ENCODE data around the gene TMEM121. TPM values are rescaled to one million over a fixed set of nuclear protein-coding genes. Genes with fewer than 3 reads are reported as not detected.

The TMEM121 gene
- total RNA-seq, 2 experiments from 2014 or later, result 0.21 to 0.25 TPM

DNA sequence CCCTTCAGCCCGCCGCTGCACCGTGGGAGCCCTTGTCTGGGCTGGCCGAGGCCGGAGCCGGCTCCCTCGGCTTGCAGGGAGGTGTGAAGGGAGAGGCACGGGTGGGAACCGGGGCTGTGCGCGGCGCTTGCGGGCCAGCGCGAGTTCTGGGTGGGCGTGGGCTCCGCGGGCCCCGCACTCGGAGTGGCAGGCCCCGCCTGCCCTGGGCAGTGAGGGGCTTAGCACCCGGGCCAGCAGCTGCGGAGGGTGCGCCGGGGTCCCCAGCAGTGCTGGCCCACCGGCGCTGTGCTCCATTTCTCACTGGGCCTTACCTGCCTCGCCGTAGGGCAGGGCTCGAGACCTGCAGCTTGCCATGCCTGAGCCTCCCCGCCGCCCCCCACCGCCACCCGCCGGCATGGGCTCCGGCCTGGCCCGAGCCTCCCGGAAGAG lies 21.4 kb downstream of the TMEM121 start:
- no peak for TF ChIP-seq EZH2phosphoT487 (IDR thresholded peaks at IDR 0.05; ENCODE audit: borderline replicate concordance, low read depth, low read length)
- TF ChIP-seq, protein P1, sequence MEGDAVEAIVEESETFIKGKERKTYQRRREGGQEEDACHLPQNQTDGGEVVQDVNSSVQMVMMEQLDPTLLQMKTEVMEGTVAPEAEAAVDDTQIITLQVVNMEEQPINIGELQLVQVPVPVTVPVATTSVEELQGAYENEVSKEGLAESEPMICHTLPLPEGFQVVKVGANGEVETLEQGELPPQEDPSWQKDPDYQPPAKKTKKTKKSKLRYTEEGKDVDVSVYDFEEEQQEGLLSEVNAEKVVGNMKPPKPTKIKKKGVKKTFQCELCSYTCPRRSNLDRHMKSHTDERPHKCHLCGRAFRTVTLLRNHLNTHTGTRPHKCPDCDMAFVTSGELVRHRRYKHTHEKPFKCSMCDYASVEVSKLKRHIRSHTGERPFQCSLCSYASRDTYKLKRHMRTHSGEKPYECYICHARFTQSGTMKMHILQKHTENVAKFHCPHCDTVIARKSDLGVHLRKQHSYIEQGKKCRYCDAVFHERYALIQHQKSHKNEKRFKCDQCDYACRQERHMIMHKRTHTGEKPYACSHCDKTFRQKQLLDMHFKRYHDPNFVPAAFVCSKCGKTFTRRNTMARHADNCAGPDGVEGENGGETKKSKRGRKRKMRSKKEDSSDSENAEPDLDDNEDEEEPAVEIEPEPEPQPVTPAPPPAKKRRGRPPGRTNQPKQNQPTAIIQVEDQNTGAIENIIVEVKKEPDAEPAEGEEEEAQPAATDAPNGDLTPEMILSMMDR (conservative IDR thresholded peaks at IDR 0.05; ENCODE audit: low read length), result no peak

DNA sequence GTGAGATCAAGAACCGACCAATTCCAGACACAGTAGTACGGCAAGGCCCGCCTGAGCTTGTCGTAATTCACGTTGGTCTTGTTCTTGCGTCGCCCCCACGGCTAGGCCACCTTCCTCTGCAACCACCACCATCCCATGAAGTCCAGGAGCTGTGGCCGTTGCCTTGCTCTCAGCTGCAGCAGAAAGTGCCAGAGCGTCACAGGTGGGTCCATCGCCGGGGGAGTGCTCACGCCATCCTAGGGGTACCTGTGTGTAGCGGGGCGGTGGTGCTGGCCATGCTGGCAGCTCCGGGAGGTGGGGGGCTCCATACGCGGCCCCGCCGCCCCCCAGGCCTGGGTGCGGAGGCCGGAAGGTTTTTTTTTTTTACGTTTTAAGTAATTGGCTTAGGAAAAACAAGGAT lies 23.1 kb downstream of the TMEM121 start:
- no peak overlapping the region for H3K27ac ChIP-seq (ENCODE audit: low read depth, low read length, poor library complexity, severe bottlenecking)
- no peak for TF ChIP-seq EZH2phosphoT487 (IDR thresholded peaks at IDR 0.05; ENCODE audit: borderline replicate concordance, low read depth, low read length)
- TF ChIP-seq, protein P1 (conservative IDR thresholded peaks at IDR 0.05; ENCODE audit: low read length), result no peak
- H3K9me2 ChIP-seq (ENCODE audit: insufficient read depth, low read length), result no peaks in the 10 kb centered on the region
- CTCF ChIA-PET (ENCODE audit: unreplicated experiment), result no interaction called here
- H4K20me1 ChIP-seq (ENCODE audit: insufficient read depth, low read length), result no peaks in the 10 kb centered on the region
- H3K79me2 ChIP-seq (ENCODE audit: insufficient read depth, low read depth, low read length), result no peaks in the 10 kb centered on the region
- H3K36me3 ChIP-seq (ENCODE audit: insufficient read depth, low read length), result no peaks in the 10 kb centered on the region
- intact Hi-C loops (cut with micrococcal nuclease; ENCODE audit: unreplicated experiment), result no loop called here
- no peaks in the 10 kb centered on the region for H3K9me3 ChIP-seq (ENCODE audit: low read length)
- no peak overlapping the region for H3K4me2 ChIP-seq (ENCODE audit: low read length)
- no peaks in the 10 kb centered on the region for H3K4me1 ChIP-seq (ENCODE audit: insufficient read depth, low read length, poor library complexity, severe bottlenecking)
- H3K4me3 ChIP-seq (ENCODE audit: low read depth, low read length, poor library complexity, severe bottlenecking), result no peak overlapping the region
- no peak for DNase-seq (ENCODE audit: low spot score)
- H2AFZ ChIP-seq (ENCODE audit: low read length), result no peak overlapping the region
- POLR2A ChIA-PET, result interaction anchor here (0.7 kb wide), 1 partner anchor 1170 kb away, joined by 3 read pairs; no protein-coding TSS in a partner anchor
- no TSS peak for BruUV-seq (replicated peaks)

More for the DNA sequence above, 21.4 kb downstream of the TMEM121 start:
- Histone ChIP-seq H3K36me3 (ENCODE audit: insufficient read depth, low read length) (no peaks in the 10 kb centered on the region), H3K4me1 (ENCODE audit: insufficient read depth, low read length, poor library complexity, severe bottlenecking) (no peaks in the 10 kb centered on the region), H3K79me2 (ENCODE audit: insufficient read depth, low read depth, low read length) (no peaks in the 10 kb centered on the region), H3K27ac (ENCODE audit: low read depth, low read length, poor library complexity, severe bottlenecking) (no peak overlapping the region), H3K4me2 (ENCODE audit: low read length) (no peak overlapping the region), H3K9me2 (ENCODE audit: insufficient read depth, low read length) (no peaks in the 10 kb centered on the region), H3K9me3 (ENCODE audit: low read length) (peaks cover 11% of the 10 kb centered on the region), H2AFZ (ENCODE audit: low read length) (no peak overlapping the region), H4K20me1 (ENCODE audit: insufficient read depth, low read length) (no peaks in the 10 kb centered on the region), H3K4me3 (ENCODE audit: low read depth, low read length, poor library complexity, severe bottlenecking) (no peak overlapping the region)
- intact Hi-C loops (cut with micrococcal nuclease; ENCODE audit: unreplicated experiment), result no loop called here
- POLR2A ChIA-PET, result no interaction called here
- CTCF ChIA-PET (ENCODE audit: unreplicated experiment), result no interaction called here
- BruUV-seq (replicated peaks), result no TSS peak
- no peak for DNase-seq (ENCODE audit: low spot score)

DNA sequence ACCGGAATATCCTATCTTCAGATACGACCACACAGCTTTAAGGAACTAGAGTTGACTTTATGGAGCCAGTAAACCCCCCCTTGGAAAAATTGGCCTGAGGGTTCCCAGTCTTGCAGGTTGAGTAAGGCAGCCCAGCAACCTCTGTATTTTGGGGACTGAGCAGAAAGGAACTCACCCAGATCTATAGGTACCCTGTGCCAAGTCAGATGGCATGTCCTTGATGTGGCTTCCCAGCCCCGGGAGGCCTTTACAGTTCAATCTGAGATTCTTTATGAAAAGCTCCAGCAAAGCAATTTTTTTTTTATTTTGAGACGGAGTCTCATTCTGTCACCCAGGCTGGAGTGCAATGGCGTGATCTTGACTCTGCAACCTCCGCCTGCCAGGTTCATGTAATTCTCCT lies 27.6 kb downstream of the TMEM121 start:
- H3K36me3 ChIP-seq (ENCODE audit: insufficient read depth, low read length), result no peaks in the 10 kb centered on the region
- no TSS peak for BruUV-seq (replicated peaks)
- no peak for TF ChIP-seq EZH2phosphoT487 (IDR thresholded peaks at IDR 0.05; ENCODE audit: borderline replicate concordance, low read depth, low read length)
- intact Hi-C loops (cut with micrococcal nuclease; ENCODE audit: unreplicated experiment), result no loop called here
- H3K27ac ChIP-seq (ENCODE audit: low read depth, low read length, poor library complexity, severe bottlenecking), result no peak overlapping the region
- H3K4me1 ChIP-seq (ENCODE audit: insufficient read depth, low read length, poor library complexity, severe bottlenecking), result peaks cover 14% of the 10 kb centered on the region
- no peaks in the 10 kb centered on the region for H3K9me3 ChIP-seq (ENCODE audit: low read length)
- DNase-seq (ENCODE audit: low spot score), result no peak
- no peaks in the 10 kb centered on the region for H3K9me2 ChIP-seq (ENCODE audit: insufficient read depth, low read length)
- no peaks in the 10 kb centered on the region for H3K79me2 ChIP-seq (ENCODE audit: insufficient read depth, low read depth, low read length)
- CTCF ChIA-PET (ENCODE audit: unreplicated experiment), result no interaction called here
- POLR2A ChIA-PET, result interaction anchor here (0.6 kb wide), 1 partner anchor 46 kb away, joined by 3 read pairs; no protein-coding TSS in a partner anchor
- H3K4me2 ChIP-seq (ENCODE audit: low read length), result no peak overlapping the region
- no peak overlapping the region for H2AFZ ChIP-seq (ENCODE audit: low read length)
- H4K20me1 ChIP-seq (ENCODE audit: insufficient read depth, low read length), result no peaks in the 10 kb centered on the region
- H3K4me3 ChIP-seq (ENCODE audit: low read depth, low read length, poor library complexity, severe bottlenecking), result no peak overlapping the region
